Natural killer cell (primary cell): Measurements from ENCODE around the gene KIF25. TPM values are rescaled to one million over a fixed set of nuclear protein-coding genes. Genes with fewer than 3 reads are reported as not detected.

Experiments
- ATAC-seq, 3 donors: fragments of 150-1000 bp in 2 of 3; fragments of 200-7000 bp in 1 of 3; cut with Tn5 transposase; 1 replicate in 1 of 3; 2 replicates in 2 of 3; pipeline ENCODE4 v1.10.0; 2021; ENCODE audit warnings: mild to moderate bottlenecking in 2 of 3, moderate library complexity in 2 of 3
- DNase-seq, 2 donors: peaks; one replicate each; pipeline versions ENCODE4 v3.0.0 to v3.0.0-alpha.2; 2013 to 2021; ENCODE audit warnings: mixed read lengths in 1 of 2
- H3K27ac ChIP-seq: one replicate; pipeline ENCODE4 v1.5.1; 2013; ENCODE audit warnings: mild to moderate bottlenecking, low read length
- H3K27me3 ChIP-seq: one replicate; pipeline ENCODE4 v1.6.1; 2013; ENCODE audit warnings: low read length; ENCODE audit not compliant: control insufficient read depth, insufficient read depth
- H3K36me3 ChIP-seq: one replicate; pipeline ENCODE4 v1.6.1; 2013; ENCODE audit warnings: low read length; ENCODE audit not compliant: control insufficient read depth, insufficient read depth
- H3K4me1 ChIP-seq: one replicate; pipeline ENCODE4 v1.6.1; 2013; ENCODE audit warnings: low read length; ENCODE audit not compliant: control insufficient read depth, insufficient read depth
- H3K4me3 ChIP-seq: one replicate; pipeline ENCODE4 v1.5.1; 2013; ENCODE audit warnings: low read length
- H3K9me3 ChIP-seq: one replicate; pipeline ENCODE4 v1.6.1; 2013; ENCODE audit warnings: low read length; ENCODE audit not compliant: control insufficient read depth, insufficient read depth
- H3K27ac Mint-ChIP-seq, 2 donors: one replicate each; pipeline ENCODE4 v1.8.0; 2022; ENCODE audit warnings: mild to moderate bottlenecking in 2 of 2, mixed read lengths in 2 of 2, moderate library complexity in 1 of 2
- H3K27me3 Mint-ChIP-seq, 2 donors: one replicate each; pipeline ENCODE4 v1.8.0; 2022; ENCODE audit warnings: low read depth in 2 of 2, mixed read lengths in 2 of 2
- H3K36me3 Mint-ChIP-seq: one replicate; pipeline ENCODE4 v1.8.0; 2022; ENCODE audit warnings: mixed read lengths
- H3K4me1 Mint-ChIP-seq, 2 donors: one replicate each; pipeline ENCODE4 v1.8.0; 2022; ENCODE audit warnings: mixed read lengths in 2 of 2
- H3K4me3 Mint-ChIP-seq: one replicate; pipeline ENCODE4 v1.8.0; 2022; ENCODE audit warnings: mild to moderate bottlenecking, moderate library complexity, mixed read lengths
- H3K9me3 Mint-ChIP-seq, 2 donors: one replicate each; pipeline ENCODE4 v1.8.0; 2022; ENCODE audit warnings: mixed read lengths in 2 of 2
- CTCF ChIP-seq: fragments of 200-600 bp; IDR thresholded peaks from one replicate; pipeline ENCODE4 v1.8.0; 2022; ENCODE audit warnings: antibody characterized with exemption
- WGBS: methylation state at CpG from one replicate; pipeline ENCODE4 v1.1.7; 2013; ENCODE audit warnings: missing lambda C conversion rate; ENCODE audit not compliant: insufficient coverage; 5-methylcytosine and 5-hydroxymethylcytosine counted together
- intact Hi-C: fragments of 100-400 bp; cut with micrococcal nuclease; formaldehyde crosslinking; loops from one replicate; pipeline ENCODE4 v1.14.2; 2022
- total RNA-seq, 4 donors: library from RNA; stranded (reverse); fragments of 120-200 nt in 1 of 4; gene quantifications; one replicate each; pipeline versions ENCODE4 v1.2.3 to v1.2.4, GENCODE V29; 2013 to 2022

KIF25 gene
- total RNA-seq, 3 donors from 2014 or later (not counting 1 experiment from before 2014, with no cell fraction given) = not detected

GRCh38 chr6:168078175-168078942, 80.9 kb downstream of the KIF25 start:
- Mint-ChIP-seq H3K36me3 (no peaks in the 10 kb centered on the region), H3K27ac (no peak overlapping the region), H3K9me3 (no peaks in the 10 kb centered on the region), H3K4me3 (no peak overlapping the region), H3K27me3 (no peaks in the 10 kb centered on the region), H3K4me1 (no peaks in the 10 kb centered on the region)
- H3K4me1 ChIP-seq = no peaks in the 10 kb centered on the region
- no peaks in the 10 kb centered on the region for H3K27me3 ChIP-seq
- intact Hi-C loops = no loop called here
- DNase-seq (no peak), ATAC-seq (no peak)
- 70% methylated on average over 19 of the region's 21 CpGs for WGBS
- H3K4me3 ChIP-seq = no peak overlapping the region
- no peaks in the 10 kb centered on the region for H3K36me3 ChIP-seq
- no peak for TF ChIP-seq CTCF
- no peaks in the 10 kb centered on the region for H3K9me3 ChIP-seq
- H3K27ac ChIP-seq = no peak overlapping the region

GRCh38 chr6:168078943-168079405, 81.5 kb downstream of the KIF25 start, which contains the start of gene FRMD1:
Gene FRMD1, minus strand, starts transcription at chr6:168079212. Its CDS starts 118 bp downstream, at chr6:168079094.
- intact Hi-C loops = no loop called here
- H3K27ac Mint-ChIP-seq = no peak within 1 kb of the TSS
- Histone ChIP-seq H3K27me3 (no peaks in the 10 kb centered on the region), H3K4me3 (no peak within 1 kb of the TSS), H3K4me1 (no peaks in the 10 kb centered on the region), H3K27ac (no peak within 1 kb of the TSS), H3K9me3 (no peaks in the 10 kb centered on the region), H3K36me3 (no peaks in the 10 kb centered on the region)
- 91% methylated on average over 21 of the region's 21 CpGs for WGBS
- H3K4me1 Mint-ChIP-seq = no peaks in the 10 kb centered on the region
- DNase-seq = no peak
- TF ChIP-seq CTCF = no peak
- H3K9me3 Mint-ChIP-seq = no peaks in the 10 kb centered on the region
- H3K36me3 Mint-ChIP-seq = no peaks in the 10 kb centered on the region
- ATAC-seq = no peak
- H3K27me3 Mint-ChIP-seq = no peaks in the 10 kb centered on the region
- H3K4me3 Mint-ChIP-seq = no peak within 1 kb of the TSS

- H3K9me3 Mint-ChIP-seq = no peaks in the 10 kb centered on the region
- TF ChIP-seq CTCF = no peak
- H3K9me3 ChIP-seq = no peaks in the 10 kb centered on the region
- intact Hi-C loops = no loop called here
- ATAC-seq (no peak), DNase-seq (no peak)
- no peak overlapping the region for H3K27ac ChIP-seq
- no peaks in the 10 kb centered on the region for H3K4me1 Mint-ChIP-seq
- no peaks in the 10 kb centered on the region for H3K4me1 ChIP-seq
- 84% methylated on average over 24 of the region's 24 CpGs for WGBS
- no peak overlapping the region for H3K4me3 Mint-ChIP-seq
- no peaks in the 10 kb centered on the region for H3K27me3 ChIP-seq
- no peaks in the 10 kb centered on the region for H3K36me3 Mint-ChIP-seq
- no peak overlapping the region for H3K4me3 ChIP-seq
- no peaks in the 10 kb centered on the region for H3K27me3 Mint-ChIP-seq
- no peak overlapping the region for H3K27ac Mint-ChIP-seq
- H3K36me3 ChIP-seq = no peaks in the 10 kb centered on the region
Measured at GRCh38 chr6:168080393-168081077, 83.1 kb downstream of the KIF25 start.
